ENCODE results near the gene MRAS.

MRAS gene

GRCh38 chr3:138347960-138348753 is at the start of gene MRAS:
Gene MRAS (plus strand): TSS chr3:138348579. CDS start chr3:138372884, 24,305 bp downstream.
- peak in 1 of 2 donors; percentile 72 for DNase-seq

GRCh38 chr3:138300647-138301046 is 47.7 kb upstream of the MRAS start:
- no peak for DNase-seq

DNA sequence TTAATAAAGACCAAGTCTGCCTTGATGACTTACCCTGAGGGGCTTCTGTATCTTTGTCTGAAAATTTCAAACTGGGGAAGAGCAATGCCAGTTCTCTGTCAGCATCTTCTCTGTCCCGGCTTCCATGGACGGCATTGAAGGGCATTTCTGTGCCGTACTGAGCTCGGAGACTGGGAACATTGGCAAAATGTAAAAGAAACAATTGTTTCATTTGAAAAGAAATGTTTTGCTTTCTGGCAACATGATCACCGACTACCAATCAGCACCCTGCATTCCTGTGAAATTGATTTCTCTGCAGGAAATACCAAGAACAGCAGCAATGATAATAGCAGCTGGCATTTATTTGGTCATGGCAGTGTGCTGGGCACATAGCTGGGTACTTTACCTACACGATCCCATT is 44.9 kb upstream of the MRAS start:
- DNase-seq, result no peak

GRCh38 chr3:138307899-138308298 is 40.5 kb upstream of the MRAS start:
- DNase-seq, result no peak

DNA sequence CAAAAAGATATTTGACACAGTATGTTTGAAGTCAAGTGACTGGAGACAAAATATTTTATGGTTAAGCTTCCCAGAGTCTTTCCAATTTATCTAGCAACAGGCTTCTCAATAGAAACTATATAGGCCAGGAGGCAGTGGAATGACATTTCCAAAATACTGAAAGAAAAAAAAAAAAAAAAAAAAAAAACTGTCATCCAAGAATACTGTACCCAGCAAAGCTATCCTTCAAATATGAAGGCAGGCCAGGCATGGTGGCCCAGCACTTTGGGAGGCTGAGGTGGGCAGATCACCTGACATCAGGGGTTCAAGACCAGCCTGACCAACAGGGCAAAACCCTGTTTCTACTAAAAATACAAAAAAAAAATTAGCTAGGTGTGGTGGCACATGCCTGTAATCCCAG is 39.6 kb upstream of the MRAS start:
- no peak for DNase-seq

DNA sequence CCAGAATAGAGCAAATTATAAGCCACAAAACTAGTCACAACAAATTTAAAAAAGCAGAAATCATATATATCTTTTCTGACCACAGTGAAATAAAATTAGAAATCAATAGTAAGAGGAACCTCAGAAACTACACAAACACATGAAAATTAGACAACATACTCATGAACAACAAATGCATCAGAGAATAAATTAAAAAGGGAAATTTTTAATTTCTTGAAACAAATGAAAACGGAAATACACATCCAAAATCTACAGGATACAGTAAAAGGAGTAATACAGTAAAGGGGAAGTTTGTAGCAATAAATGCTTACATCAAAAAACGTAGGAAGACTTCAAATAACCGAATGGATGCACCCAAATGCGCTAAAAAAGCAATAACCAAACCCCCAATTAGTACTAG is 37.9 kb upstream of the MRAS start:
- no peak for DNase-seq

DNA sequence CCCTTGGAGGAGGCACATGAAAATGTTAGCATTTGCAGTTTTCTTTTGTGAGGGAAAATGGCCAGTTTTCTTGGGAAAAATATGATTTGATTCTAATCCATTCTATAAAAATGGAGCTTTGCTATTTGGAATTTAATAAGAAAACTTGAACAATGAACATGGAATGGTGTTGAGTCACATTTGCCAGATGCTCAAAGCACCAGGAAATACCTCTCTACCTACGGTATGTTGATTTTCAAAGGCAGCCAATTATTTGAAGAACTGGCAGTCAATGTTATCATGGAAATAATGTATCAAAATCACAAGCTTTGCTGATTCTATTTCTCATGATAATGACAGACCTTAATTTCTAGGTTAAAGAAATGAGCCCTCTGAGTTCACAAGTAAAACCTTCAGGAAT is 33.6 kb upstream of the MRAS start:
- no peak for DNase-seq

GRCh38 chr3:138317687-138318086 is 30.7 kb upstream of the MRAS start:
- no peak for DNase-seq

DNA sequence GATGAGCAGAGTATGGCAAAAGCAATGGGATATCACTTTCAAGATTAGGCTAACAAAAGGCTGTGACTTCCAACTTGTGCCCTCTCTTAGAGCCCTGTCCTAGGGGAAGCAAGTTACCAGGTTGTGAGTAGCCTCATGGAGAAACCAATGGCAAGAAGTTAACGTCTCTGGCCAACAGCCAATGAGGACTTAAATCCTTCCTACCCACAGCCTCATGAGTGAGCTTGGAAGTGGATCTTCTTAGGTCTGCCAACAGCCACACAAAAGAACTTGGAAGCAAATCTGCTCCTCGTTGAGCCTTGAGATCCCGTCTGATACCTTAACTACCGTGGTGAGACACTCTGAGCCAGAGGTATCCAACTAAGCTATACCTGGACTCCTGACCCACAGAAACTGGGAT is 24.4 kb upstream of the MRAS start:
- DNase-seq, result no peak

- no peak for DNase-seq
These were observed 22.4 kb upstream of the MRAS start for GRCh38 chr3:138325990-138326389.

GRCh38 chr3:138326866-138327595 is 21.3 kb upstream of the MRAS start:
- no peak for DNase-seq

- no peak for DNase-seq
These were observed 20.5 kb upstream of the MRAS start for GRCh38 chr3:138327831-138328230.

DNA sequence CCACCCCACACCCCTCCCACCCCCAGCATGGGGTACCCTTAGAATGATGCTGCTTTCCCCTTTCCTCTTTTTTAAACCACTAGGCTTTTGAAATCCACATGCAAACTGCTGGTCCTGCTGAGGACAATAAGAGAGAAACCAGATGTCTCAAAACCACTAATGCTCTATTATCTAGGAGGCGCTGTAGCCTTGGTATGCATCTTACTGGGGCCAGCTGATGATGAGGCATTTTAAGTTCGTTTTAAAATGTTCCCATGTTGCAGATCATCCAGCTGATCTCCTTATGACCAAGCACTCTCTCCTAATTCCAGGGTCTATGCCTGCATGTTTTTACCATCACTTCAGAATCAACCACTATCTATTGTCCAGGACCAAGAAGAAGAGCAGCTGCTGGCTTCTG is 20.0 kb upstream of the MRAS start:
- DNase-seq, result no peak

DNA sequence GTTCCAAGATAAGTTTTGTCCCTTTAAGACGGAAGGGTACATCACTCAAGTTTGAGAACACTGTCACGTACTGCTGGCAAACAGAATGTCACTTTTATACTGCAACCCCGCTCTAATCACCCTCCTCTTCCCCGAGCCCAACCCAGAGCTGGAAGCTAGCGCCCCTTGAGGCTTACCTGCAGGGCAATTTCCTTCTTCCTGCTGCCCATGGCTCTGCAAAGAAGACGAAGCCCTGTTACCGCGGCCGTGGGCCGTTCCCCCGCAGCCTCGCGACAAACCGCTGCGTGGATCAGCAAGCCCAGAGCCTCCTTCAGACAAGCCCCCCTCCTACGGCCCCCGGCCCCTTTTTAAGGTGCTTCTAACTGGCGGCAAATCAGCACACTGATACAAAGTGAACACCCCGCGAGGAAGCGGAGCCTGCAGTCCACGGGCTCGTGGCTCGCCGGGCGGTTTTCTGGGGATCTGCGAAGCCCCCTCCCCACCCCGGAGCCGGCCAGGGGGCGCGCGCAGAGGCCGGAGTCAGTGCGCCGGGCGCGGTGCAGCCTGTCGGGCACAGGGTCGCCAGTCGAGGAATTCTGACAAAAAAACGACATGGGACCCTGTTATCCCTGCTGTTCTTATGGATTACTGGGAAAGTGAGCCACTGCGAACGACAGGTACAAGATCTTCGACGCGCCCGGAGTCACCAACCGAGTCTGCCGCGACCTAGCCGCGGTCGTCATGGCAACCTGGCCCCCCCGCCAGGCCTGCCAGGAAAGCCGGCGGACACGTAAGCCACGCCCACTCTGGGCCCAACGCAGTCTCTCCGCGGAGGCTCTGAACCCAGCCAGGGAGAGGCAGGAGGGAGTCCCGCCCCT is 19.0 kb upstream of the MRAS start, which contains the start of gene NME9:
Gene NME9, minus strand, starts transcription at position 725 of the 857 bp plus-strand sequence. Its CDS starts 516 bp downstream, at position 209.
- peak in 1 of 2 donors; percentile 22 for DNase-seq

GRCh38 chr3:138329984-138330293 is 18.4 kb upstream of the MRAS start:
- DNase-seq, result no peak

- no peak for DNase-seq
These were observed 17.1 kb upstream of the MRAS start for GRCh38 chr3:138331143-138331894.

- DNase-seq, result no peak
These were observed 15.8 kb upstream of the MRAS start for GRCh38 chr3:138332472-138333073.

- DNase-seq, result no peak
These were observed 13.8 kb upstream of the MRAS start for GRCh38 chr3:138334608-138335007.

DNA sequence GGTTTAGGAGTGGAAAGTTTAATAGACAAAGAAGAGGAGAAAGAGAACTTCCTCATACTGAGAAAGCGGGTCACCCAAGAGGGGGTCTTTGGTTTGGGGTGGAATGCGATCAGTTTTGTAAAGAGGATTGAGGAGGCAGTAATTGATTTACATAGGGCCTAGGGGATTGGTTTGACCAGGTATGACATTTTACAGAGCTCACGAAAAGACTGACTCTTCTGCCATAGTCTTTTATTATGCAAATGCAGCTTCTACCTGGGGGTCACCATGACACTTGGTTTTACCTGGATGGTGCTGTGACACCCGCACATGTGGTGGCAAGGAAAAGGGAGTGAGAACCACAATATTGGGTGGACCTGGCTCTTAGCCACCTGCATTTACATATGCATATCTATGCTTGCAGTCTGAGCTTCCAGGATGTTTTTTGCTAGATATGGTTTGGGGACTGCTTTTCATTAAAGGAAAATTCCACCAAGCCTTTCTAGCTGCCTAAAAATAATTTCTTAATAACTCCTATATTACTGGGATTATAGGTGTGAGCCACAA is 11.9 kb upstream of the MRAS start:
- no peak for DNase-seq

DNA sequence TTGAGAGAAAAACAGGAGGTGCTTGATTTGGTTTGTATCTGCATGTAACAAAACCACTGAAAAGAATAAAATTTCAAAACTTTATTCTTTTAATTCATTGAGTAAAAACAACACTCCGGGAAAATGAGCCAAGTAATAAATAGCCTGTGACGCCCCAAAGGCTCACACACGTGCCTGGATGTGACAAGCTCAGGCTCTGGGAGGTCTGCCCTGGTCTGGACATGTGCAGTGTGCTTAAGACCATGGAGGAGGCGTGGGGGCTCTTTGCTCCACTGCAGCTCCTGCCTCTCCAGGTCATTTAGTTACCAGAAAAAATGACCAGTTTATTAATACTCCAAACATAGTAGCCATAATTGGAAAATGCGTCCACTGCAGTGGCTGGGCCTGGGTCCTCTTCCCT is 10.1 kb upstream of the MRAS start:
- DNase-seq, result no peak

DNA sequence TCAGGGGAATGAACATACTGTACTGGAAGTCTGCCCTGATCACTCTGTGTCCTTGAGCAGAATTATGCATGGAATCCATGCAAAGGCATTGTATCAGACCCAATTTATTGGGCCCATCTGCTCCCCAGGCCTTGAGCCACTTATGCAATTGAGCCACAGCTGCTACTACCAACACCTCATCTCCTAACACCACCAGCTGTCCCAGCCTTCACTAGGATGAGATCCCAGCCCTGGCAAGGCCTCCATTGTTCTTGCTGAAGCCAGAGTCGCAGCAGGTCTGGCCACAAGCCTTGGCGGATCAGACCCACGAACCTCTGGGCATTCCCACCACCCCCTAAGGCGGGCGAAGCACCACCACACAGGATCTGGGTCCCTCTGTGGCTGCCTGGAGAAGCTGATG is 9.6 kb upstream of the MRAS start:
- no peak for DNase-seq

DNA sequence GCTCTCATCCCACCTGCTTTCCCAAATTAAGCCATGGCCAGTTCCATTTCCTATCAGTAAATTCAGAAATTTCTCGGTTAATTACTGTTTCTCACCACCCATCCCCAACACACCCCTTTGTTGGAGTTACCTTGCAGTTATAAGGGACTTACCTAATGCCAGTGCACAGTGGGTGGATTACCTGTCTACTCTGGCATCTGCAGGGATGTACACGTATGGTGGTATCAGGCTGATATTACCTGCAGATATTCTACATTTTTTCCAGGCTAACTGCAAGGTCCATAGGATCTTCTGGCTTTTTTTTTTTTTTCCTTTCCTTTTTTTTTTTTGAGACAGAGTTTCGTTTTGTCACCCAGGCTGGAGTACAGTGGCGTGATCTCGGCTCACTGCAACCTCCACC is 7.9 kb upstream of the MRAS start:
- DNase-seq, result no peak
